GM12878 (cell line): ENCODE results near the gene SINHCAF. TPM values are rescaled to one million over a fixed set of nuclear protein-coding genes. Genes with fewer than 3 reads are reported as not detected.

ENCODE experiments used
- ATAC-seq: fragments of 200-7000 bp; cut with Tn5 transposase; 3 replicates; pipeline ENCODE4 v1.9.1; 2020; ENCODE audit warnings: mild to moderate bottlenecking, moderate library complexity
- BruUV-seq: library from RNA; stranded (reverse); fragments of 400-500 nt; replicated peaks from 2 replicates; lab custom pipeline; 2021; lab: Mats Ljungman, UMichigan
- CTCF ChIA-PET: fragments of 300-600 bp; sonication (Branson Sonifier 250); formaldehyde crosslinking; extraction: SDS; loops from one replicate; lab custom pipeline; 2021; ENCODE audit warnings: inconsistent platforms; lab: Yijun Ruan, JAX
- POLR2A ChIA-PET: fragments of 350-600 bp; formaldehyde crosslinking; extraction: SDS; loops from one replicate; lab custom pipeline; 2021; ENCODE audit warnings: inconsistent platforms; lab: Charles Lee
- RAD21 ChIA-PET: fragments of 300-600 bp; sonication (Branson Sonifier 250); formaldehyde crosslinking; loops from one replicate; lab custom pipeline; 2023; ENCODE audit warnings: antibody characterized with exemption; ENCODE audit not compliant: unreplicated experiment; lab: Charles Lee
- SMC1A ChIA-PET: fragments of 300-600 bp; sonication (Branson Sonifier 250); formaldehyde crosslinking; loops from one replicate; lab custom pipeline; 2023; ENCODE audit not compliant: unreplicated experiment, uncharacterized antibody; lab: Charles Lee
- DNase-seq: peaks from one replicate; pipeline ENCODE4 v3.0.0-alpha.2; 2011; ENCODE audit warnings: low read depth, low spot score
- FAIRE-seq: peaks from 3 replicates; lab custom pipeline; 2011; peaks lifted over from hg19 to GRCh38; lab: Jason Lieb, UNC
- H2AFZ ChIP-seq: 2 replicates; pipeline ENCODE4 v1.6.0; 2011; ENCODE audit warnings: low read depth, low read length, control low read depth; ENCODE audit not compliant: control insufficient read depth
- H3K27ac ChIP-seq: 2 replicates; pipeline ENCODE4 v1.5.1; 2011; ENCODE audit warnings: control low read depth; ENCODE audit not compliant: control insufficient read depth, insufficient read depth
- H3K27me3 ChIP-seq, 2 experiments: replicated peaks in 1 of 2; 2 replicates each; pipeline versions ENCODE4 v1.6.0 to v1.6.1; 2011; ENCODE audit warnings: low read length in 1 of 2; ENCODE audit not compliant: control insufficient read depth in 2 of 2, insufficient read depth in 2 of 2
- H3K36me3 ChIP-seq, 2 experiments: 2 replicates each; pipeline ENCODE4 v1.5.1; 2011; ENCODE audit warnings: low read length in 1 of 2; ENCODE audit not compliant: control insufficient read depth in 2 of 2, insufficient read depth in 2 of 2
- H3K4me1 ChIP-seq: 2 replicates; pipeline ENCODE4 v1.6.1; 2011; ENCODE audit warnings: mild to moderate bottlenecking, low read length, moderate library complexity, mixed read lengths; ENCODE audit not compliant: control insufficient read depth, insufficient read depth
- H3K4me2 ChIP-seq: 2 replicates; pipeline ENCODE4 v1.6.0; 2011; ENCODE audit warnings: control low read depth; ENCODE audit not compliant: control insufficient read depth, insufficient read depth
- H3K4me3 ChIP-seq: fragments of 200-600 bp; sonication (generic); 2 replicates; pipeline ENCODE4 v1.5.1; 2016
- H3K79me2 ChIP-seq: 2 replicates; pipeline ENCODE4 v1.6.0; 2011; ENCODE audit warnings: low read length; ENCODE audit not compliant: control insufficient read depth, insufficient read depth
- H3K9ac ChIP-seq: 2 replicates; pipeline ENCODE4 v1.8.0; 2011; ENCODE audit warnings: low read length, control low read depth, mixed read lengths; ENCODE audit not compliant: control insufficient read depth, insufficient read depth
- H3K9me3 ChIP-seq: replicated peaks from 3 replicates; pipeline ENCODE4 v1.5.1; 2011; ENCODE audit warnings: mild to moderate bottlenecking, low read length; ENCODE audit not compliant: control insufficient read depth, insufficient read depth
- H4K20me1 ChIP-seq: 2 replicates; pipeline ENCODE4 v1.6.0; 2011; ENCODE audit not compliant: control insufficient read depth, insufficient read depth
- BCL11A ChIP-seq: IDR thresholded peaks from 2 replicates; pipeline ENCODE4 v1.6.1; 2011; ENCODE audit warnings: low read depth, low read length
- BMI1 ChIP-seq: fragments of 450-650 bp; IDR thresholded peaks from 2 replicates; pipeline ENCODE4 v1.6.1; 2016; ENCODE audit warnings: mild to moderate bottlenecking, moderate library complexity, borderline replicate concordance
- BRCA1 ChIP-seq: IDR thresholded peaks from 2 replicates; pipeline ENCODE4 v1.6.1; 2011; ENCODE audit warnings: low read depth, low read length, improper control_type of control experiment
- IKZF2 ChIP-seq, 2 experiments: fragments of 450-650 bp; IDR thresholded peaks; 2 replicates each; pipeline ENCODE4 v1.6.1; 2017; ENCODE audit warnings: mild to moderate bottlenecking in 2 of 2, moderate library complexity in 2 of 2
- MTA2 ChIP-seq: fragments of 450-650 bp; IDR thresholded peaks from 2 replicates; pipeline ENCODE4 v1.6.1; 2016; ENCODE audit warnings: low read depth, mild to moderate bottlenecking, moderate library complexity
- MTA3 ChIP-seq: IDR thresholded peaks from 2 replicates; pipeline ENCODE4 v1.6.1; 2012; ENCODE audit warnings: low read length, inconsistent platforms, borderline replicate concordance
- NFYB ChIP-seq: IDR thresholded peaks from 2 replicates; pipeline ENCODE4 v1.6.1; 2011; ENCODE audit warnings: low read depth, mild to moderate bottlenecking, low read length, improper control_type of control experiment, moderate library complexity; ENCODE audit not compliant: insufficient read depth
- PRDM15 ChIP-seq: fragments of 450-650 bp; formaldehyde crosslinking; IDR thresholded peaks from 2 replicates; pipeline ENCODE4 v1.4.0; 2020; ENCODE audit warnings: mild to moderate bottlenecking, moderate library complexity
- RAD21 ChIP-seq: IDR thresholded peaks from 2 replicates; pipeline ENCODE4 v1.6.1; 2011; ENCODE audit warnings: mild to moderate bottlenecking, low read depth, low read length, moderate library complexity; ENCODE audit not compliant: insufficient read depth
- RCOR1 ChIP-seq: conservative IDR thresholded peaks from 2 replicates; pipeline ENCODE4 v1.6.1; 2012; ENCODE audit warnings: low read depth, low read length, improper control_type of control experiment
- SMC3 ChIP-seq: IDR thresholded peaks from 2 replicates; pipeline ENCODE4 v1.6.1; 2011; ENCODE audit warnings: low read length, improper control_type of control experiment, borderline replicate concordance
- TAF1 ChIP-seq: IDR thresholded peaks from 2 replicates; pipeline ENCODE4 v1.6.1; 2011; ENCODE audit warnings: mild to moderate bottlenecking, low read depth, low read length, borderline replicate concordance
- WGBS: methylation state at CpG from one replicate; pipeline ENCODE4 v1.1.6; 2016; ENCODE audit warnings: low lambda C conversion rate; ENCODE audit not compliant: insufficient replicate concordance, insufficient coverage; ENCODE audit errors: missing lambda C conversion rate; 5-methylcytosine and 5-hydroxymethylcytosine counted together
- in situ Hi-C: fragments of 300-500 bp; cut with MboI; formaldehyde crosslinking; loops from 9 replicates; pipeline ENCODE4 v1.14.3; 2018; ENCODE audit warnings: mixed read lengths
- intact Hi-C: fragments of 100-400 bp; cut with micrococcal nuclease; formaldehyde crosslinking; loops from one replicate; pipeline ENCODE4 v1.14.2; 2022; ENCODE audit not compliant: unreplicated experiment
- polyA plus RNA-seq, 11 experiments: library from polyadenylated mRNA; depleted of rRNA in 4 of 11; unstranded in 6 of 11; stranded (reverse) in 5 of 11; fragments of >200 nt; fragmentation: Nextera tagmentation in 4 of 11; fragmentation: Illumina TruSeq in 1 of 11; extraction: Ambion mirVana in 4 of 11; extraction: Trizol in 1 of 11; gene quantifications; 1 replicate in 1 of 11; 2 replicates in 10 of 11; pipeline versions ENCODE4 v1.2.1 to v1.2.3, GENCODE V29; 2011 to 2016; ENCODE audit warnings: inconsistent platforms in 2 of 11, missing spikeins in 2 of 11, low read depth in 1 of 11
- total RNA-seq, 4 experiments: library from RNA; depleted of rRNA in 3 of 4; stranded (reverse); fragments of >200 nt in 3 of 4; fragmentation: Illumina TruSeq in 1 of 4; extraction: Trizol in 1 of 4; gene quantifications; 2 replicates each; pipeline versions ENCODE4 v1.2.1 to v1.2.3, GENCODE V29; 2013 to 2021

SINHCAF gene
- total and polyA plus RNA-seq, 10 of the 15 experiments (the other 5 are each of a cell fraction or from before 2014, with no cell fraction given), result 60.4 to 156 (median 90.3) TPM

- Histone ChIP-seq H3K36me3 (no peaks in the 10 kb centered on the region), H3K4me3 (no peak overlapping the region), H4K20me1 (no peaks in the 10 kb centered on the region), H3K4me2 (no peak overlapping the region), H3K9me3 (no peaks in the 10 kb centered on the region), H3K27ac (no peak overlapping the region), H3K79me2 (no peaks in the 10 kb centered on the region), H3K9ac (no peak overlapping the region), H2AFZ (no peak overlapping the region), H3K27me3 (no peaks in the 10 kb centered on the region), H3K4me1 (no peaks in the 10 kb centered on the region)
- DNase-seq (no peak), ATAC-seq (no peak), FAIRE-seq (no peak)
- TF ChIP-seq NFYB, result no peak
- no peak for TF ChIP-seq BCL11A
- TF ChIP-seq TAF1, result no peak
- TF ChIP-seq RCOR1, result no peak
- TF ChIP-seq MTA2, result no peak
- TF ChIP-seq MTA3, result no peak
- TF ChIP-seq SMC3, result no peak
- TF ChIP-seq BMI1, result no peak
- no peak for TF ChIP-seq BRCA1
- TF ChIP-seq PRDM15 (CRISPR knock-in tag), result no peak
- TF ChIP-seq RAD21, result no peak
- TF ChIP-seq IKZF2 (IDR thresholded peaks at IDR 0.05), result no peak
- ChIA-PET CTCF (interaction anchor here (0.6 to 0.9 kb wide), 2 partner anchors 33 to 98 kb away, joined by 3 to 4 read pairs; no protein-coding TSS in a partner anchor), SMC1A (no interaction called here), POLR2A (no interaction called here), RAD21 (no interaction called here)
- 85% methylated on average over 21 of the region's 21 CpGs for WGBS
- intact Hi-C loops, result no loop called here
- no TSS peak for BruUV-seq
- in situ Hi-C loops, result no loop called here
Observed at GRCh38 chr12:31369712-31370521, 44.0 kb upstream of the SINHCAF start.
